Measurements from ENCODE around the gene NCOR2. TPM values are rescaled to one million over a fixed set of nuclear protein-coding genes. Genes with fewer than 3 reads are reported as not detected.

The NCOR2 gene
- total and polyA plus RNA-seq, 10 of the 15 experiments (the other 5 are each of a cell fraction or from before 2014, with no cell fraction given) = 0.43 to 179 (median 14.9) TPM

GRCh38 chr12:124595444-124595843, 28.0 kb upstream of the NCOR2 start:
- Histone ChIP-seq H3K4me3 (no peak overlapping the region), H3K4me2 (ENCODE audit: control insufficient read depth, insufficient read depth) (no peak overlapping the region), H3K27me3 (replicated peaks in 1 of 2; ENCODE audit: control insufficient read depth in 2 of 2, insufficient read depth in 2 of 2, low read length in 1 of 2) (peaks cover 0 to 6% of the 10 kb centered on the region in 2 experiments; a peak in 1 of 4 replicates), H3K9me3 (replicated peaks; ENCODE audit: control insufficient read depth, insufficient read depth, low read length) (peaks cover 3% of the 10 kb centered on the region; the same call in 2 of the 3 replicates), H3K79me2 (ENCODE audit: control insufficient read depth, insufficient read depth, low read length) (no peaks in the 10 kb centered on the region), H3K27ac (ENCODE audit: control insufficient read depth, insufficient read depth) (no peak overlapping the region), H3K9ac (ENCODE audit: control insufficient read depth, insufficient read depth, low read length) (no peak overlapping the region), H4K20me1 (ENCODE audit: control insufficient read depth, insufficient read depth) (no peaks in the 10 kb centered on the region), H3K4me1 (ENCODE audit: control insufficient read depth, insufficient read depth, low read length) (no peaks in the 10 kb centered on the region; the same call in 1 of the 2 replicates), H2AFZ (ENCODE audit: control insufficient read depth, low read depth, low read length) (no peak overlapping the region), H3K36me3 (ENCODE audit: control insufficient read depth in 2 of 2, insufficient read depth in 2 of 2, low read length in 1 of 2) (no peaks in the 10 kb centered on the region)
- SMC1A ChIA-PET (ENCODE audit: uncharacterized antibody, unreplicated experiment) = no interaction called here
- WGBS (ENCODE audit: insufficient coverage, insufficient replicate concordance, low lambda C conversion rate, missing lambda C conversion rate) = 23% methylated on average over 4 of the region's 4 CpGs
- ATAC-seq (no peak), DNase-seq (ENCODE audit: low read depth, low spot score) (no peak), FAIRE-seq (no peak)
- intact Hi-C loops (cut with micrococcal nuclease; ENCODE audit: unreplicated experiment) = no loop called here
- RAD21 ChIA-PET (ENCODE audit: unreplicated experiment) = no interaction called here
- POLR2A ChIA-PET = no interaction called here
- in situ Hi-C loops (cut with MboI) = no loop called here
- TF ChIP-seq BACH1 (IDR thresholded peaks at IDR 0.05; ENCODE audit: borderline replicate concordance) (no peak), RUNX3 (IDR thresholded peaks at IDR 0.05; ENCODE audit: low read length) (no peak), ZNF384 (IDR thresholded peaks at IDR 0.05; ENCODE audit: borderline replicate concordance, low read depth, low read length) (no peak), EGR1 (IDR thresholded peaks at IDR 0.05; ENCODE audit: borderline replicate concordance in 1 of 2, low read depth in 2 of 2, low read length in 2 of 2) (no peak), E2F8 (IDR thresholded peaks at IDR 0.05; ENCODE audit: low read depth, partially characterized antibody) (no peak), RCOR1 (conservative IDR thresholded peaks at IDR 0.05; ENCODE audit: low read depth, low read length) (no peak), NR2C2 (IDR thresholded peaks at IDR 0.05; ENCODE audit: borderline replicate concordance, control insufficient read depth, insufficient read length, low read depth) (no peak), ZNF24 (IDR thresholded peaks at IDR 0.05) (no peak), CUX1 (IDR thresholded peaks at IDR 0.05; ENCODE audit: insufficient replicate concordance, low read depth, low read length) (no peak), RFX5 (IDR thresholded peaks at IDR 0.05; ENCODE audit: low read depth, low read length) (no peak), PAX5 (IDR thresholded peaks at IDR 0.05; ENCODE audit: borderline replicate concordance, low read depth, low read length) (no peak), JUNB (IDR thresholded peaks at IDR 0.05) (no peak), CBX5 (IDR thresholded peaks at IDR 0.05; ENCODE audit: low read depth) (no peak)
- CTCF ChIA-PET = no interaction called here
- BruUV-seq (replicated peaks) = no TSS peak
